HG03097 (cell line): ENCODE results near the gene SLC16A1.
A peak's percentile ranks its signal among the peaks of the same experiment; 100 is the strongest.
"Not testable (repeated sequence)": the region's sequence is repeated elsewhere in the genome, so short reads cannot be mapped to it uniquely, and the experiment has no call there.

Experiments
- ATAC-seq: cut with Tn5 transposase; IDR thresholded peaks from one replicate; pipeline ENCODE4 v1.9.1; 2021; ENCODE audit not compliant: unreplicated experiment, low FRiP score

Gene SLC16A1

DNA sequence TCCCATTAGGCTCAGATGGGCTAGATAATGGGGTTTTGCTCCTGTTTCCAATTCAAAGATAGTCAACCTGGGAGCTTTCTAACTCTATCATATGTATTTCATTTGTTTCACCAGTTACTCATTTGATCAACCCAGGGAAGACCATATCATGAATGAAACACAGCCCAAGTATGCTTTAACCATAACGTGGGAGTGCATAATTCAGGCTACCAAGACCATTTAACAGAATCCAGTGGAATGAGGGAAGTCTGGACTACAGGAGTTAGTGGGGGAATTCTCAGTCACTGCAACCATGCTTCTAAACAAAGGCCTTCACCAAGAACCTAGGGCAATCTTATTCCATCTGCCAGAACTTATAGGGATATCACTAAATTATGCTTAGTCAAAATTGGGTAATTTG, 15.0 kb upstream of the SLC16A1 start:
- no peak for ATAC-seq

- no peak for ATAC-seq
These were observed 8.4 kb upstream of the SLC16A1 start for GRCh38 chr1:112964347-112964746.

DNA sequence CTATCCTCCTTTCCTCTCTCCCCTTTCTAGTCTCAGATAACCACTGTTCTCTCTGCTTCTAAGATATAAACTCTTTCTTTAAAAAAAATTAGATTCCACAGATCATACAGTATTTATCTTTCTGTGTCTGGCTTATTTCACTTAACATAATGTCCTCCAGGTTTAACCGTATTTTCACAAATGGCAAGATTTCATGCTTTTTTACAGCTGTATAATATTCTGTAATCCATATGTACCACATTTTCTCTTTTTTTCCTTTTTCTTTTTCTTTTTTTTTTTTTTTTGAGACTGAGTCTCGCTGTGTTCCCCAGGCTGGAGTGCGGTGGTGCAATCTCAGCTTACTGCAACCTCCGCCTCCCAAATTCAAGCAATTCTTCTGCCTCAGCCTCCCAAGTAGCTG, 5.1 kb upstream of the SLC16A1 start:
- ATAC-seq = no peak

- ATAC-seq = no peak
These were observed 4.4 kb upstream of the SLC16A1 start for GRCh38 chr1:112960384-112960783.

DNA sequence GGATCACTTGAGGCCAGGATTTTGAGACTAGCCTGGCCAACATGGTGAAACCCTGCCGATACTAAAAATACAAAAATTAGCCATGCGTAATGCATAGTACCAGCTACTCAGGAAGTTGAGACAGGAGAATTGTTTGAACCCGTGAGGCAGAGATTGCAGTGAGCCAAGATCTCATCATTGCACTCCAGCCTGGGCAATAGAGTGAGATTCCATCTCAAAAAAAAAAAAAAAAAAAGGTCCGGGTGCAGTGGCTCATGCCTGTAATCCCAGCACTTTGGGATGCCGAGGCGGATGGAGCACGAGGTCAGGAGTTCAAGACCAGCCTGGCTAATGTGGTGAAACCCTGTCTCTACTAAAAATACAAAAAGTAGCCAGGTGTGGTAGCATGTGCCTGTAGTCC, 2.2 kb upstream of the SLC16A1 start:
- ATAC-seq = not testable (repeated sequence)

DNA sequence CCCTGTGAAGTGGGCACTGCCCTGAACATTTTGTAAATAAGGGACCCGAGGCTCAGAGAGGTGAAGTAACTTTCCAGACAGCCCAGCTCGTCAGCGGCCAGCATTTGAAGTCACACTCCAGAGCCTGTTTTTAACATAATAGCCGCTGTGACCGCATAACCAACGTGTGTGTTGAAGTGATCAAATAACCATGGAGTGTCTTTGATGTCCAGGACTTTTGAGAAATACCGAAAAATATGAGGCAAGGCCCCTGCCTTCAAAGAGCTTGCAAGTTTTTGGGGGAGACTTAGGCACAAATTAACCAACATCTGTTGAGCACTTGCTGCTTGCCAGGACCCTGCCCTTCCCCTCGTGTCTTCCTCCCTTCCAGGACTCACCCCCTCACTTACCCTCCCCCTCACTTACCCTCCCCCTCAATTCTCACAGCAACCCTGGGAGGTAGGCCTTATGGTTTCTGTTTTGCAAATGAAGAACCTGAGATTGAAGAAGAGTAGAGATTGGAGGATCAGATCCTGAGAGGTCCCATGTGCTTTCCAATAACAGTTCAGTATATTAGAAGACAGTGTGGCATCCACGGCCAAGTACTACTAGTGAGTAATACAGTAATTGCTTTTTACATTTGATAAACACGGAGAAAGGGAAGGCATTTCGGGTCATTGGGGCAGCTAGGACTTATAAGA, 1.3 kb upstream of the SLC16A1 start:
- ATAC-seq = peak; percentile 36

- peak; percentile 2 for ATAC-seq
These were observed 642 bp upstream of the SLC16A1 start for GRCh38 chr1:112956544-112957132.

GRCh38 chr1:112954945-112955772, 837 bp downstream of the SLC16A1 start:
- ATAC-seq = peak; percentile 24

DNA sequence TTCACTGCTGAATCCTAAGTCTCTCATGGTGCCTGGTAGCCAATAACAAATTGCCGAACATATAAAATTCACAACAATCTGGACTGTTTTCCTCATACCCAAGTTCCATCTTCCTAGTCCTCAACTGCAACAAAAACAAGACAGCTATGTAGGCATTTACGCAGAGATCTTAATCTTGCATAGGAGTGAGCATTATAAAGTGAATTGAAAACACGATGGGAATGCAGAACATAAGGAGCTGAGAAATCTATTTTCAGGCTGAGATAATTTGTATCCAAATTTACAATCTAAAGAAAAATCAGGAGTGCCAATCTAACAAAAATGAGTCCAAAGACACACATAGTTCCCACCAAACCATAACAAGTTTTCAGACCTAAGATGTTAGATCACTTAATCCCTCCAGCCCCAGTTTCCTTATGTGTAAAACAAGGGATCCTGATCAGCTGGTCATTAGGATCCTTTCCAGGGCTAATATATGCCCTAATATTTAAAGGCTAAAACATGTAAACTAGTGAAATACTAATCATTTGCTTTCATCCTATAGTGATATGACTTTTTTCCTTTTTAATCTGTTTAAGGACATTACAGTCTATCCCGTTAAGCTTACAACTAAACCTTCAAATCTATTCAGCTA, 1.9 kb downstream of the SLC16A1 start:
- no peak for ATAC-seq

GRCh38 chr1:112950426-112950825, 5.6 kb downstream of the SLC16A1 start:
- no peak for ATAC-seq

DNA sequence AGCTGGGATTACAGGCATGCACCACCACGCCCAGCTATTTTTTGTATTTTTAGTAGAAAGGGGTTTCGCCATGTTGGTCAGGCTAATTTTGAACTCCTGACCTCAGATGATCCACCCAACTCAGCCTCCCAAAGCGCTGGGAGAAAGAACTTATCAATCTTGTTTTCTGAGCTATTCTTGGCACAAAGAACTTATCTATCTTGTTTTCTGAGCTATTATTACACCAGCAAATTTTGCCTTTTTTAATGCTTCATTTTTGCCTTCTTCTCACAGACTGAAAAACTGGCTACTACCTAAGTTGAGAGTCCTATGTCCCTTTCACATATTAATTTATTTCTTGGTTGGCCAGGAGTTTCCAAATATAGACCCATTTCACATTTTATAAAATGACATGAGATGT, 9.3 kb downstream of the SLC16A1 start:
- ATAC-seq = no peak

GRCh38 chr1:112939810-112940209, 16.2 kb downstream of the SLC16A1 start:
- ATAC-seq = no peak

GRCh38 chr1:112938210-112938609, 17.8 kb downstream of the SLC16A1 start:
- ATAC-seq = no peak

GRCh38 chr1:112937495-112937894, 18.5 kb downstream of the SLC16A1 start:
- ATAC-seq = no peak

DNA sequence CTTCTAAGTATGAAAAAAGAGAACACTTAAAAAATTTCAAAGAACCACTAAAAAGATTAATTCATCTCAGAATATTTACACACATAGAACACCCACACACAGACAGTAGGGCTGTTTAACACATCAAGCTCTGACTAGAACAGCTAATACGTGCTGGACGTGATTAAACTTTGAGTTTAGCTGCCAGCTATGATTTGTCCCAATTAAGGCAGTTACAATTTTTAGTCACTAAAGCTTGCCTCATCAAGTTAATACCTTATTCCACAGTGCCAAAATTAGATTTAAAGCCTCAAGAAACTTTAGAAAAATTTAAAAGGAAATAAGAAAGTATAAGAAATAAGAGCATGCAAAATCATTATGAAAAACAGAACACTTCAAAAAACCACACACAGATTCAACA, 18.9 kb downstream of the SLC16A1 start:
- ATAC-seq = no peak

GRCh38 chr1:112935461-112936111, 20.4 kb downstream of the SLC16A1 start:
- ATAC-seq = no peak

GRCh38 chr1:112934577-112934976, 21.4 kb downstream of the SLC16A1 start:
- no peak for ATAC-seq

DNA sequence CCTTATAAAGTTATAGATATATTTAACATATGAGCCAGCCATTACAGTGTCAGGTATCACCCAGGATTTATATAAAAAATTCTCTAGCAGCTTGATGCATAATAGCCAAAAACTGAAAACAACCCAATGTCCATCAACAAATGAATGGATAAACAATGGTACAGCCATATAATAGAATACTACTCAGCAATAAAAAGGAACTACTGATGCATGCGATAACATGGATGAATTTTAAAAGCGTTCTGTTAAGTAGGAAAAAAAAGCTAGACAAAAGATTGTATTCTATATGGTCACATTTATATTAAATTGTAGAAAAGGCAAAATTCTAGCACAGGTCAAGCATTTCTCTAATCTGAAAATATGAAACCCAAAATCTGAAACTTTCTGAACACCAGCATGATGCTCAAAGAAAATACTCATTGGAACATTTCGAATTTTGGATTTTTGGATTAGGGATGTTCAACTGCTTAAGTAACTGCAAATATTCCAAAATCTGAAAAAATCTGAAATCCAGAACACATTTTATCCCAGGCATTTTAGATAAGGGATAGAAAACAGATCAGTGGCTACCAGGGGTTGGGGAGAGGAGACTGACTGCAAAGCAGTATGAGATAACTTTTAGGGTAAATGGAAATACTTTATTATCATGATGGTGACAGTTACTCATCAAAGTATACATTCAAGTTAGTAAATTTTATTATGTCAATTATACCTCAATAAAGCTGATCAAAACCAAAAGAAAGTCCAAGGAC, 22.0 kb downstream of the SLC16A1 start:
- no peak for ATAC-seq

GRCh38 chr1:112929979-112930378, 26.0 kb downstream of the SLC16A1 start:
- ATAC-seq = no peak

DNA sequence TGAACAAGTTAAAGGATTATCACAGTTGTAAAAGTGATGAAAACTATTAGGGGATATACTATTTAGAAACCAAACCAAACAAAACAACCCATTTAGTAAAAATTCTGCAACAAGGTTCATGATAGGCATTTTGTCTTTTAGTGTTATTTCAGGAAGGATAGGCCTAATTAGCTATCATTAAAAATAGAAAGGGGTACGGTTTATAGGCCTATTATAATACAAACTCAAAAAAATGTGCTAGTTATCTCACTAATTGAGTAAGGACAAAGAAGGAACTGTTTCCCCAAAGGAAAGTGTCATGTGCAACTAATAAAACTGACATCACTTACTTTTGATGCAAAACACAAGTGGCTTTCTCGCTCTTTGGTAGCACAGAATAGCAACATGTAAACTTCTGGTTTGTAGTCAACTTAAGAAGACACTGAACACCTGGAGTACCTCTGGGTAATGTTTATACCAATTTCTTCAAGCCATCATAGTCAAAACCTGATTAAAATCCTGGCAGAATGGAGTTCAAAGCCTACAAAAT, 28.5 kb downstream of the SLC16A1 start:
- no peak for ATAC-seq
